Measurements from ENCODE around the gene ABI3BP.

Gene ABI3BP

GRCh38 chr3:101010296-101010695, 17.1 kb upstream of the ABI3BP start:
- Histone ChIP-seq H3K27me3 (ENCODE audit: insufficient read depth, poor library complexity, severe bottlenecking) (no peaks in the 10 kb centered on the region), H3K9me3 (ENCODE audit: severe bottlenecking) (no peaks in the 10 kb centered on the region), H3K4me1 (ENCODE audit: insufficient read depth, poor library complexity, severe bottlenecking) (no peaks in the 10 kb centered on the region), H3K27ac (ENCODE audit: poor library complexity, severe bottlenecking) (no peak overlapping the region), H3K36me3 (ENCODE audit: low read depth) (no peaks in the 10 kb centered on the region), H3K4me3 (ENCODE audit: severe bottlenecking) (no peak overlapping the region)
- ATAC-seq (ENCODE audit: low read depth) (no peak), DNase-seq (ENCODE audit: low spot score) (no peak)
- TF ChIP-seq CTCF (IDR thresholded peaks at IDR 0.05; ENCODE audit: poor library complexity, severe bottlenecking) = no peak

DNA sequence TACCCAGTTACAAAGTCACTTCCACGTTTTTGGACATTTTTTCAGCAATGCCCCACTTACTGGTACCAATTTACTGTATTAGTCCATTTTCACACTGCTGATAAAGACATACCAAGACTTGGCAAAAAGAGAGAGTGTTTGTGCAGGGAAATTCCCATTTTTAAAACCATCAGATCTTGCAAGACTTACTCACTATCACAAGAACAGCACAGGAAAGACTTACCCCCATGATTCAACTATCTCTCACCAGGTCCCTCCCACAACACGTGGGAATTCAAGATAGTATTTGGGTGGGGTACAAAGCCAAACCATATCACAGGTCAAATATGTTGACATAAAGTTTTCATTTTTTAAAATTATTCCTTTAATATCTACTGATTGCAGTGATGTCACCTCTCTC, 16.2 kb upstream of the ABI3BP start:
- DNase-seq (ENCODE audit: low spot score) = no peak
- Histone ChIP-seq H3K4me1 (ENCODE audit: insufficient read depth, poor library complexity, severe bottlenecking) (no peaks in the 10 kb centered on the region), H3K9me3 (ENCODE audit: severe bottlenecking) (no peaks in the 10 kb centered on the region), H3K27me3 (ENCODE audit: insufficient read depth, poor library complexity, severe bottlenecking) (no peaks in the 10 kb centered on the region), H3K27ac (ENCODE audit: poor library complexity, severe bottlenecking) (no peak overlapping the region), H3K4me3 (ENCODE audit: severe bottlenecking) (no peak overlapping the region), H3K36me3 (ENCODE audit: low read depth) (no peaks in the 10 kb centered on the region)
- ATAC-seq (ENCODE audit: low read depth) = no peak
- no peak for TF ChIP-seq CTCF (IDR thresholded peaks at IDR 0.05; ENCODE audit: poor library complexity, severe bottlenecking)

DNA sequence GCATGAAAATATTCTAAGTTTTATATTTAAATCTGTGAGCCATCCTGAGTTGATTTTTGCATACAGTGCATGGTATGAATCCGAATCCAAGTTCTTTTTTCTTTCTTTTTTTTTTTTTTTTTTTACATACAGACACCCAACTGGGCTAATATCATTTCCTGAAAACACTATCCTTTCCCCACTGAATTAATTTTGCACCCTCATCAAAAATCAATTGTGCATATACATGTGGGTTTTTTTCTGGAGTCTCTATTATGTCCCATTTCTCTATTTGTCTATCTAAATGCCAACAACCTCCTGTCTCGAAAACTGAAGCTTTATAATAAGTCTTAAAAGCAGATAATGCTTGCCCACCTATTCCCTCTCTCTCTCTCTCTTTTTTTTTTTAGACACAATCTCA, 5.9 kb upstream of the ABI3BP start:
- Histone ChIP-seq H3K9me3 (ENCODE audit: severe bottlenecking) (no peaks in the 10 kb centered on the region), H3K27me3 (ENCODE audit: insufficient read depth, poor library complexity, severe bottlenecking) (no peaks in the 10 kb centered on the region), H3K4me3 (ENCODE audit: severe bottlenecking) (no peak overlapping the region), H3K27ac (ENCODE audit: poor library complexity, severe bottlenecking) (no peak overlapping the region), H3K4me1 (ENCODE audit: insufficient read depth, poor library complexity, severe bottlenecking) (no peaks in the 10 kb centered on the region), H3K36me3 (ENCODE audit: low read depth) (no peaks in the 10 kb centered on the region)
- ATAC-seq (ENCODE audit: low read depth) (no peak), DNase-seq (ENCODE audit: low spot score) (no peak)
- TF ChIP-seq CTCF (IDR thresholded peaks at IDR 0.05; ENCODE audit: poor library complexity, severe bottlenecking) = no peak

DNA sequence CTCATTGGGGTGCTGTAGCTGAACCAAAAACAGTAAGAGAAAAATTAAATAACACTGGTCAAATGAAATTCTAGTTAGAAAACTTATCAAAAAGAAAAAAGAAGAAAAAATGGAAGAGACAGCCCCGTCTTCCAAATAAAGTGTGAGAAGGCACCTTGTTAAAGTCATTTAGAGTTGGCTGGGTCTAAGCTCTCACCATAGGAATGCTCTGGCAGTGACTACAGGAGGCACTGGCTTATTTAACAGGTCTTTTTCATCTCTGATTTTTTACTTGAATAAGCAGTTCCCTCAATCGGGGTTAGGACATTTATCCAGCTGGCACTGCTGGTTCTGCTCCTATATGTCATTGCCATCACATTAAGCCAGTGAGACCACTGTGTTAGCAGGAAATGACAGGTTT, 1.6 kb upstream of the ABI3BP start:
- TF ChIP-seq CTCF (IDR thresholded peaks at IDR 0.05; ENCODE audit: poor library complexity, severe bottlenecking) = no peak
- Histone ChIP-seq H3K4me1 (ENCODE audit: insufficient read depth, poor library complexity, severe bottlenecking) (peaks cover 13% of the 10 kb centered on the region), H3K27ac (ENCODE audit: poor library complexity, severe bottlenecking) (no peak overlapping the region), H3K27me3 (ENCODE audit: insufficient read depth, poor library complexity, severe bottlenecking) (no peaks in the 10 kb centered on the region), H3K4me3 (ENCODE audit: severe bottlenecking) (no peak overlapping the region), H3K9me3 (ENCODE audit: severe bottlenecking) (no peaks in the 10 kb centered on the region), H3K36me3 (ENCODE audit: low read depth) (no peaks in the 10 kb centered on the region)
- DNase-seq (ENCODE audit: low spot score) (no peak), ATAC-seq (ENCODE audit: low read depth) (no peak)

- DNase-seq (ENCODE audit: low spot score) (no peak), ATAC-seq (ENCODE audit: low read depth) (no peak)
- Histone ChIP-seq H3K4me1 (ENCODE audit: insufficient read depth, poor library complexity, severe bottlenecking) (peaks cover 13% of the 10 kb centered on the region), H3K9me3 (ENCODE audit: severe bottlenecking) (no peaks in the 10 kb centered on the region), H3K27ac (ENCODE audit: poor library complexity, severe bottlenecking) (no peak overlapping the region), H3K36me3 (ENCODE audit: low read depth) (no peaks in the 10 kb centered on the region), H3K27me3 (ENCODE audit: insufficient read depth, poor library complexity, severe bottlenecking) (no peaks in the 10 kb centered on the region), H3K4me3 (ENCODE audit: severe bottlenecking) (no peak overlapping the region)
- no peak for TF ChIP-seq CTCF (IDR thresholded peaks at IDR 0.05; ENCODE audit: poor library complexity, severe bottlenecking)
These were observed 966 bp upstream of the ABI3BP start for GRCh38 chr3:100994187-100994586.

Measured in RWPE2 (cell line).